Tibial nerve (tissue), 4 donors: Measurements from ENCODE around the gene CAMKMT. TPM values are rescaled to one million over a fixed set of nuclear protein-coding genes. Genes with fewer than 3 reads are reported as not detected.

Experiments used
- DNase-seq, 2 donors: peaks; one replicate each; pipeline ENCODE4 v3.0.0-alpha.2; 2019; ENCODE audit warnings: low spot score in 2 of 2
- H3K27ac ChIP-seq, 4 donors: fragments of 200-600 bp; sonication (generic) in 3 of 4; one replicate each; pipeline ENCODE4 v1.5.1; 2017 to 2019; ENCODE audit warnings: mild to moderate bottlenecking in 1 of 4
- H3K27me3 ChIP-seq, 2 donors: fragments of 200-600 bp; sonication (generic) in 1 of 2; one replicate each; pipeline versions ENCODE4 v1.5.1 to v1.6.0; 2017 to 2019
- H3K36me3 ChIP-seq, 3 donors: fragments of 200-600 bp; sonication (generic); one replicate each; pipeline ENCODE4 v1.5.1; 2018 to 2019
- H3K4me1 ChIP-seq, 4 donors: fragments of 200-600 bp; sonication (generic) in 3 of 4; one replicate each; pipeline ENCODE4 v1.5.1; 2017 to 2019
- H3K4me3 ChIP-seq, 4 donors: fragments of 200-600 bp; sonication (generic) in 3 of 4; one replicate each; pipeline ENCODE4 v1.5.1; 2017 to 2019; ENCODE audit warnings: mild to moderate bottlenecking in 1 of 4, moderate library complexity in 1 of 4
- H3K9me3 ChIP-seq, 4 donors: fragments of 200-600 bp; sonication (generic) in 3 of 4; one replicate each; pipeline ENCODE4 v1.5.1; 2017 to 2019
- EP300 ChIP-seq, 2 donors: sonication (generic); formaldehyde crosslinking; IDR thresholded peaks; one replicate each; pipeline ENCODE4 v1.6.1; 2017; ENCODE audit warnings: antibody characterized with exemption in 2 of 2, mild to moderate bottlenecking in 1 of 2
- POLR2A ChIP-seq, 2 donors: fragments of 450-650 bp; IDR thresholded peaks; one replicate each; pipeline ENCODE4 v1.6.1; 2017; ENCODE audit warnings: antibody characterized with exemption in 2 of 2, mild to moderate bottlenecking in 2 of 2, moderate library complexity in 2 of 2
- WGBS, 2 donors: methylation state at CpG; one replicate each; pipeline ENCODE4 v1.1.5; 2018; 5-methylcytosine and 5-hydroxymethylcytosine counted together
- total RNA-seq, 4 donors: library from RNA; depleted of rRNA; stranded (reverse); fragments of >200 nt; gene quantifications; one replicate each; pipeline ENCODE4 v1.1.0, GENCODE V29; 2016
- TF ChIP-seq, protein P1 (sequence below), 5 experiments: fragments of 200-600 bp in 3 of 5; fragments of 450-650 bp in 2 of 5; sonication (generic) in 3 of 5; IDR thresholded peaks; one replicate each; pipeline ENCODE4 v1.5.1; 2016 to 2019; ENCODE audit warnings: antibody characterized with exemption in 5 of 5, mild to moderate bottlenecking in 3 of 5, moderate library complexity in 2 of 5

CAMKMT gene
- total RNA-seq, 4 donors from 2014 or later, result 8.4 to 14.1 (median 9.7) TPM

DNA sequence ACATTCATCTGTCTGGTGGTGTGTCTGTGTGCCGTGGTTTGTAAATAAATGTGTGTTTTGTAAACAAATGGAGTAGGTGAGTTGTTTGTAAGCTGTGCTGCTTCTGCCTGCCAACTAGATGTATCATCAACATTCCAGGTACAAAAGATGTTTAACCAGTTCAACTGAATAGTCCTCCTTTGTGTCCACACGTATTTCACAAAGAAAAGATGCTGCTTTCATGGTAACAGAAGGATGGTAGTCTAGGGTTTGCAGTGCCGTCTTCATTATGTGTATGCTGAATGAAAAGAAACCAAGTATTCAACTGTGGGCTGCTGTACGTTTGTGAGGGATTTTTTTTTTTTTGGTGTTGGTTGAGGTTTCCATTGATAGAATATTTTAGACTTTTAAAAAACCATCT is 72.1 kb downstream of the CAMKMT start:
- 68 to 74% methylated on average over 4 of the region's 4 CpGs for WGBS, 2 donors
- no peak for DNase-seq
- H3K27me3 ChIP-seq, result no peaks in the 10 kb centered on the region
- no peak overlapping the region for H3K4me3 ChIP-seq
- H3K27ac ChIP-seq, result no peak overlapping the region
- TF ChIP-seq EP300 (IDR thresholded peaks at IDR 0.05) (no peak), POLR2A (IDR thresholded peaks at IDR 0.05) (no peak)
- TF ChIP-seq, protein P1, sequence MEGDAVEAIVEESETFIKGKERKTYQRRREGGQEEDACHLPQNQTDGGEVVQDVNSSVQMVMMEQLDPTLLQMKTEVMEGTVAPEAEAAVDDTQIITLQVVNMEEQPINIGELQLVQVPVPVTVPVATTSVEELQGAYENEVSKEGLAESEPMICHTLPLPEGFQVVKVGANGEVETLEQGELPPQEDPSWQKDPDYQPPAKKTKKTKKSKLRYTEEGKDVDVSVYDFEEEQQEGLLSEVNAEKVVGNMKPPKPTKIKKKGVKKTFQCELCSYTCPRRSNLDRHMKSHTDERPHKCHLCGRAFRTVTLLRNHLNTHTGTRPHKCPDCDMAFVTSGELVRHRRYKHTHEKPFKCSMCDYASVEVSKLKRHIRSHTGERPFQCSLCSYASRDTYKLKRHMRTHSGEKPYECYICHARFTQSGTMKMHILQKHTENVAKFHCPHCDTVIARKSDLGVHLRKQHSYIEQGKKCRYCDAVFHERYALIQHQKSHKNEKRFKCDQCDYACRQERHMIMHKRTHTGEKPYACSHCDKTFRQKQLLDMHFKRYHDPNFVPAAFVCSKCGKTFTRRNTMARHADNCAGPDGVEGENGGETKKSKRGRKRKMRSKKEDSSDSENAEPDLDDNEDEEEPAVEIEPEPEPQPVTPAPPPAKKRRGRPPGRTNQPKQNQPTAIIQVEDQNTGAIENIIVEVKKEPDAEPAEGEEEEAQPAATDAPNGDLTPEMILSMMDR (IDR thresholded peaks at IDR 0.05), result no peak
- no peaks in the 10 kb centered on the region for H3K4me1 ChIP-seq
- H3K36me3 ChIP-seq, result no peaks in the 10 kb centered on the region
- no peaks in the 10 kb centered on the region for H3K9me3 ChIP-seq

GRCh38 chr2:44441200-44441599 is 79.5 kb downstream of the CAMKMT start:
- Histone ChIP-seq H3K36me3 (peaks cover 0 to 15% (median 0%) of the 10 kb centered on the region in 3 donors), H3K4me1 (no peaks in the 10 kb centered on the region), H3K27ac (no peak overlapping the region), H3K27me3 (no peaks in the 10 kb centered on the region), H3K9me3 (no peaks in the 10 kb centered on the region), H3K4me3 (no peak overlapping the region)
- TF ChIP-seq, protein P1 (IDR thresholded peaks at IDR 0.05), result no peak
- TF ChIP-seq EP300 (IDR thresholded peaks at IDR 0.05), result no peak
- no peak for TF ChIP-seq POLR2A (IDR thresholded peaks at IDR 0.05)
- DNase-seq, result no peak
- WGBS, 2 donors, result 94 to 96% methylated on average over 4 of the region's 4 CpGs

- no peaks in the 10 kb centered on the region for H3K27me3 ChIP-seq
- 97 to 98% methylated on average over 1 of the region's 1 CpG for WGBS, 2 donors
- H3K27ac ChIP-seq, result no peak overlapping the region
- H3K9me3 ChIP-seq, result no peaks in the 10 kb centered on the region
- no peak for TF ChIP-seq POLR2A (IDR thresholded peaks at IDR 0.05)
- TF ChIP-seq EP300 (IDR thresholded peaks at IDR 0.05), result no peak
- TF ChIP-seq, protein P1 (IDR thresholded peaks at IDR 0.05), result no peak
- DNase-seq, result no peak
- H3K36me3 ChIP-seq, result peaks cover 0 to 15% (median 0%) of the 10 kb centered on the region in 3 donors
- no peaks in the 10 kb centered on the region for H3K4me1 ChIP-seq
- H3K4me3 ChIP-seq, result no peak overlapping the region
These were observed 80.3 kb downstream of the CAMKMT start for GRCh38 chr2:44442019-44442418.

- Histone ChIP-seq H3K9me3 (no peaks in the 10 kb centered on the region), H3K27ac (no peak overlapping the region), H3K27me3 (no peaks in the 10 kb centered on the region), H3K4me3 (no peak overlapping the region), H3K4me1 (no peaks in the 10 kb centered on the region), H3K36me3 (peaks cover 0 to 15% (median 0%) of the 10 kb centered on the region in 3 donors)
- no peak for DNase-seq
- WGBS, 2 donors, result 98 to 99% methylated on average over 2 of the region's 2 CpGs
- no peak for TF ChIP-seq POLR2A (IDR thresholded peaks at IDR 0.05)
- TF ChIP-seq, protein P1 (IDR thresholded peaks at IDR 0.05), result no peak
These were observed 81.8 kb downstream of the CAMKMT start for GRCh38 chr2:44443517-44443916.

DNA sequence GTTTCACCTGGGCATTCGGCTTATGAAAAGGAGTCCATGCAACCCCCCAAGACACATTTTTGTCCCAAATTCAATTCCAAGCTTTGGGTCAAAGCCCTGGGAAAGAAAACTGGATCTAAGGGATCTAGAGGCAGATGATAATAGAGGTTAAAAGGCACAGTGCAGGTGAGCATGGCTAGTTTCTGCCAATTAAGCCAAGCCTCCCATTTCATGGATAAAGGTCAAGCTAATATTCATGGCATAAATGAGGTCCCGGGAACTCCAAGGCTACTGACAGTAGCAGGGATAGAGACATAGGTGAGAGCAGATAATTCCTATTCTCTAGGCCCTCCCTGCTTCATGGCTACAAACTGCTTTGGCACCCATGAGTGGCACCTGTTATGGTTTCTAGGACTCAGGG is 83.1 kb downstream of the CAMKMT start:
- Histone ChIP-seq H3K36me3 (peaks cover 0 to 15% (median 0%) of the 10 kb centered on the region in 3 donors), H3K27ac (no peak overlapping the region), H3K9me3 (no peaks in the 10 kb centered on the region), H3K27me3 (no peaks in the 10 kb centered on the region), H3K4me1 (no peaks in the 10 kb centered on the region), H3K4me3 (no peak overlapping the region)
- TF ChIP-seq POLR2A (IDR thresholded peaks at IDR 0.05) (no peak), EP300 (IDR thresholded peaks at IDR 0.05) (no peak)
- TF ChIP-seq, protein P1 (IDR thresholded peaks at IDR 0.05), result no peak
- 95 to 96% methylated on average over 2 of the region's 2 CpGs for WGBS, 2 donors
- no peak for DNase-seq
